PC-9 (cell line): ENCODE results near the gene GSC.

Source experiments
- EZH2 ChIP-seq: fragments of 200-600 bp; sonication (generic); IDR thresholded peaks from 2 replicates; pipeline ENCODE4 v1.8.0; 2017; ENCODE audit warnings: antibody characterized with exemption, low read depth
- TF ChIP-seq, protein P1 (sequence below): fragments of 200-600 bp; sonication (generic); conservative IDR thresholded peaks from 2 replicates; pipeline ENCODE4 v1.6.1; 2017; ENCODE audit warnings: mixed run types, antibody characterized with exemption, mild to moderate bottlenecking, moderate library complexity

DNA sequence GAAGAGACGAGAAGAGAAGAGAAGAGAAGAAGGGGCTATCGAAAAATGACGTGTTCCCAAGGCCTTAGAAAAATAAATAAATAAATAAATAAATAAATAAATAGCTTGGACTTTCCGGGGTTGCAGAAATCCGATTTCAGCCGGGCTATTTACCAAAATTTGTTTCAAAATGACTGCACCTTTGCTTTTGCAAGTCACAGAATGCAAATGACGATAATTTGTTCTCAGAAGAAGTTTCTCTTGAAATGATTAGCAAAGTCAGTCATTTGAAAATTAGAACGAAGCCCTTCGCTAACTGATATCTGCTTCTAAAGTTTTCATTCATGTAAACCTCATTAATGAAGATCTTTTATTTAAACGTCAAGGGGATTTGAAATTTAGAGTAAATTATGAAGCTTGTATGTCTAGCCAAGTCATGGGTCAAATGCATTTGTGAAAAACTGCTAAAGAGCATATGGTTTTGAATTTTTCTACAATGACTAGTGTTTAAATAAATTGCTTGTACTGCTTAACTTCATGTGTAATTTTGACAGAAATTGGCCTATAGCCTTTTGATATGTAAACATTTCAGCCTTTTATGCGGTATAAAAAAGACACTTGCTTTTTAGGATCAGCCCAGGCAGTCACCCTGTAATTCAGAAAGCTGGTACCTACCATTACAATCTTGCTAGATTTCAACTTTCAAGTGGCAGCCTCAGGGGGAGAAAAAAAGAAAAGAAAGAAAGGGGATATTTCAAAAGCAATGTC lies 4.6 kb upstream of the GSC start:
- TF ChIP-seq, protein P1, sequence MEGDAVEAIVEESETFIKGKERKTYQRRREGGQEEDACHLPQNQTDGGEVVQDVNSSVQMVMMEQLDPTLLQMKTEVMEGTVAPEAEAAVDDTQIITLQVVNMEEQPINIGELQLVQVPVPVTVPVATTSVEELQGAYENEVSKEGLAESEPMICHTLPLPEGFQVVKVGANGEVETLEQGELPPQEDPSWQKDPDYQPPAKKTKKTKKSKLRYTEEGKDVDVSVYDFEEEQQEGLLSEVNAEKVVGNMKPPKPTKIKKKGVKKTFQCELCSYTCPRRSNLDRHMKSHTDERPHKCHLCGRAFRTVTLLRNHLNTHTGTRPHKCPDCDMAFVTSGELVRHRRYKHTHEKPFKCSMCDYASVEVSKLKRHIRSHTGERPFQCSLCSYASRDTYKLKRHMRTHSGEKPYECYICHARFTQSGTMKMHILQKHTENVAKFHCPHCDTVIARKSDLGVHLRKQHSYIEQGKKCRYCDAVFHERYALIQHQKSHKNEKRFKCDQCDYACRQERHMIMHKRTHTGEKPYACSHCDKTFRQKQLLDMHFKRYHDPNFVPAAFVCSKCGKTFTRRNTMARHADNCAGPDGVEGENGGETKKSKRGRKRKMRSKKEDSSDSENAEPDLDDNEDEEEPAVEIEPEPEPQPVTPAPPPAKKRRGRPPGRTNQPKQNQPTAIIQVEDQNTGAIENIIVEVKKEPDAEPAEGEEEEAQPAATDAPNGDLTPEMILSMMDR: no peak
- no peak for TF ChIP-seq EZH2
